GM12878 (cell line): ENCODE data around the gene GUCY1A1. TPM values are rescaled to one million over a fixed set of nuclear protein-coding genes. Genes with fewer than 3 reads are reported as not detected.

Experiments
- ATF3 ChIP-seq: IDR thresholded peaks from 2 replicates; pipeline ENCODE4 v1.6.1; 2011; ENCODE audit warnings: low read depth, mild to moderate bottlenecking, low read length, moderate library complexity, borderline replicate concordance; ENCODE audit errors: extremely low read depth
- BACH1 ChIP-seq: fragments of 450-650 bp; IDR thresholded peaks from 2 replicates; pipeline ENCODE4 v1.6.1; 2017; ENCODE audit warnings: mild to moderate bottlenecking, borderline replicate concordance
- CBX3 ChIP-seq: fragments of 200-600 bp; sonication (generic); IDR thresholded peaks from 2 replicates; pipeline ENCODE4 v1.6.1; 2016; ENCODE audit warnings: low read depth, borderline replicate concordance
- EGR1 ChIP-seq, 2 experiments: IDR thresholded peaks; 1 replicate in 1 of 2; 2 replicates in 1 of 2; pipeline ENCODE4 v1.6.1; 2011 to 2012; ENCODE audit warnings: low read depth in 2 of 2, low read length in 2 of 2, borderline replicate concordance in 1 of 2, mild to moderate bottlenecking in 1 of 2, moderate library complexity in 1 of 2
- ELK1 ChIP-seq: IDR thresholded peaks from 2 replicates; pipeline ENCODE4 v1.6.1; 2012; ENCODE audit warnings: low read depth, low read length, improper control_type of control experiment
- EP300 ChIP-seq, 2 experiments: fragments of 150-350 bp in 1 of 2; IDR thresholded peaks; 2 replicates each; pipeline ENCODE4 v1.6.1; 2011 to 2012; ENCODE audit warnings: low read depth in 2 of 2, low read length in 2 of 2, borderline replicate concordance in 1 of 2, improper control_type of control experiment in 1 of 2, inconsistent platforms in 1 of 2; ENCODE audit not compliant: control insufficient read depth in 1 of 2
- ETV6 ChIP-seq, 2 experiments: fragments of 450-650 bp in 1 of 2; IDR thresholded peaks in 1 of 2; conservative IDR thresholded peaks in 1 of 2; 2 replicates each; pipeline ENCODE4 v1.6.1; 2014; ENCODE audit warnings: antibody characterized with exemption in 1 of 2, borderline replicate concordance in 1 of 2, low read depth in 1 of 2, mild to moderate bottlenecking in 1 of 2, moderate library complexity in 1 of 2
- GABPA ChIP-seq: IDR thresholded peaks from 2 replicates; pipeline ENCODE4 v1.6.1; 2014; ENCODE audit warnings: antibody characterized with exemption, low read depth, mild to moderate bottlenecking, inconsistent platforms
- GATAD2B ChIP-seq: fragments of 450-650 bp; conservative IDR thresholded peaks from 2 replicates; pipeline ENCODE4 v1.6.1; 2017; ENCODE audit warnings: low read depth, mild to moderate bottlenecking, moderate library complexity
- HCFC1 ChIP-seq: fragments of 150-350 bp; IDR thresholded peaks from 2 replicates; pipeline ENCODE4 v1.6.1; 2014; ENCODE audit warnings: low read length
- IKZF2 ChIP-seq, 2 experiments: fragments of 450-650 bp; IDR thresholded peaks; 2 replicates each; pipeline ENCODE4 v1.6.1; 2017; ENCODE audit warnings: mild to moderate bottlenecking in 2 of 2, moderate library complexity in 2 of 2
- KAT2A ChIP-seq: conservative IDR thresholded peaks from 2 replicates; pipeline ENCODE4 v1.6.1; 2011; ENCODE audit warnings: low read depth, low read length; ENCODE audit not compliant: control insufficient read depth
- MYB ChIP-seq: fragments of 150-350 bp; IDR thresholded peaks from 2 replicates; pipeline ENCODE4 v1.6.1; 2014; ENCODE audit warnings: mild to moderate bottlenecking, low read depth, low read length, borderline replicate concordance
- NBN ChIP-seq: fragments of 450-650 bp; IDR thresholded peaks from 2 replicates; pipeline ENCODE4 v1.6.1; 2016
- POLR2AphosphoS5 ChIP-seq: IDR thresholded peaks from 2 replicates; pipeline ENCODE4 v1.6.1; 2011; ENCODE audit warnings: mild to moderate bottlenecking, low read length, inconsistent platforms
- RB1 ChIP-seq: fragments of 450-650 bp; formaldehyde crosslinking; IDR thresholded peaks from 2 replicates; pipeline ENCODE4 v1.6.1; 2017; ENCODE audit warnings: mild to moderate bottlenecking, borderline replicate concordance
- RELA ChIP-seq: fragments of 450-650 bp; IDR thresholded peaks from 2 replicates; pipeline ENCODE4 v1.8.0; 2014; ENCODE audit warnings: borderline replicate concordance; ENCODE audit not compliant: partially characterized antibody
- SMAD5 ChIP-seq: IDR thresholded peaks from 2 replicates; pipeline ENCODE4 v1.6.1; 2016; ENCODE audit warnings: antibody characterized with exemption, low read depth
- SUPT20H ChIP-seq: IDR thresholded peaks from 2 replicates; pipeline ENCODE4 v1.6.1; 2011; ENCODE audit warnings: low read depth, mild to moderate bottlenecking, low read length, moderate library complexity, borderline replicate concordance; ENCODE audit not compliant: control insufficient read depth
- TCF3 ChIP-seq: IDR thresholded peaks from 2 replicates; pipeline ENCODE4 v1.6.1; 2012; ENCODE audit warnings: low read depth, mild to moderate bottlenecking, low read length, borderline replicate concordance; ENCODE audit not compliant: insufficient read depth
- YY1 ChIP-seq: IDR thresholded peaks from 2 replicates; pipeline ENCODE4 v1.6.1; 2011; ENCODE audit warnings: low read depth, mild to moderate bottlenecking, low read length
- ZBED1 ChIP-seq: IDR thresholded peaks from 2 replicates; pipeline ENCODE4 v1.6.1; 2016; ENCODE audit warnings: borderline replicate concordance
- ZNF274 ChIP-seq: IDR thresholded peaks from one replicate; pipeline ENCODE4 v1.8.0; 2011; ENCODE audit not compliant: insufficient read length, insufficient read depth
- ZNF592 ChIP-seq: fragments of 450-650 bp; IDR thresholded peaks from 2 replicates; pipeline ENCODE4 v1.6.1; 2017; ENCODE audit warnings: mild to moderate bottlenecking, moderate library complexity
- polyA plus RNA-seq, 11 experiments: library from polyadenylated mRNA; depleted of rRNA in 4 of 11; unstranded in 6 of 11; stranded (reverse) in 5 of 11; fragments of >200 nt; fragmentation: Nextera tagmentation in 4 of 11; fragmentation: Illumina TruSeq in 1 of 11; extraction: Ambion mirVana in 4 of 11; extraction: Trizol in 1 of 11; gene quantifications; 1 replicate in 1 of 11; 2 replicates in 10 of 11; pipeline versions ENCODE4 v1.2.1 to v1.2.3, GENCODE V29; 2011 to 2016; ENCODE audit warnings: inconsistent platforms in 2 of 11, missing spikeins in 2 of 11, low read depth in 1 of 11
- total RNA-seq, 4 experiments: library from RNA; depleted of rRNA in 3 of 4; stranded (reverse); fragments of >200 nt in 3 of 4; fragmentation: Illumina TruSeq in 1 of 4; extraction: Trizol in 1 of 4; gene quantifications; 2 replicates each; pipeline versions ENCODE4 v1.2.1 to v1.2.3, GENCODE V29; 2013 to 2021

The GUCY1A1 gene
- total and polyA plus RNA-seq, 10 of the 15 experiments (the other 5 are each of a cell fraction or from before 2014, with no cell fraction given), result 0.44 to 22.6 (median 0.55) TPM

- 0 out of 4 replicates have a peak, but pooled peaks of 1 of the 2 experiments have one; percentile 13 for TF ChIP-seq EP300 (IDR thresholded peaks at IDR 0.05; ENCODE audit: borderline replicate concordance in 1 of 2, control insufficient read depth in 1 of 2, low read depth in 2 of 2, low read length in 2 of 2)
- peak; percentile 10 for TF ChIP-seq RELA
- TF ChIP-seq NBN, result peak; percentile 70
- TF ChIP-seq EGR1 (IDR thresholded peaks at IDR 0.05; ENCODE audit: borderline replicate concordance in 1 of 2, low read depth in 2 of 2, low read length in 2 of 2), result peak in 1 of 2 experiments; percentile 82; a peak in 2 of 3 replicates
- TF ChIP-seq KAT2A, result no peak
- no peak for TF ChIP-seq HCFC1
- TF ChIP-seq MYB, result no peak
- no peak for TF ChIP-seq ZBED1
- peak; percentile 71 for TF ChIP-seq GATAD2B
- TF ChIP-seq ZNF274, result no peak
- TF ChIP-seq SMAD5, result no peak
- no peak for TF ChIP-seq ZNF592
- TF ChIP-seq YY1, result no peak
- no peak for TF ChIP-seq GABPA
- TF ChIP-seq TCF3, result no peak
- TF ChIP-seq ATF3, result no peak
- TF ChIP-seq ETV6 (conservative IDR thresholded peaks at IDR 0.05 in 1 of 2, IDR thresholded peaks at IDR 0.05 in 1 of 2; ENCODE audit: borderline replicate concordance in 1 of 2, low read depth in 1 of 2), result no peak
- TF ChIP-seq SUPT20H, result no peak
- no peak for TF ChIP-seq ELK1
- TF ChIP-seq CBX3, result no peak
- TF ChIP-seq IKZF2 (IDR thresholded peaks at IDR 0.05), result peak; percentile 9 to 21; a peak in 1 of 4 replicates
- peak; percentile 72; the same call in 1 of the 2 replicates for TF ChIP-seq RB1
- no peak; the same call in 1 of the 2 replicates for TF ChIP-seq BACH1
- TF ChIP-seq POLR2AphosphoS5, result no peak
Observed at GRCh38 chr4:155758481-155759371, 92.1 kb downstream of the GUCY1A1 start, which contains the start of gene GUCY1B1 (continued).
